GM18907 (cell line): Measurements from ENCODE around the gene RIMS3.
A peak's percentile ranks its signal among the peaks of the same experiment; 100 is the strongest.
"Not testable (repeated sequence)": the region's sequence is repeated elsewhere in the genome, so short reads cannot be mapped to it uniquely, and the experiment has no call there.

Experiments
- ATAC-seq: cut with Tn5 transposase; IDR thresholded peaks from one replicate; pipeline ENCODE4 v1.9.1; 2021; ENCODE audit warnings: mild to moderate bottlenecking, moderate library complexity; ENCODE audit not compliant: unreplicated experiment

Gene RIMS3

DNA sequence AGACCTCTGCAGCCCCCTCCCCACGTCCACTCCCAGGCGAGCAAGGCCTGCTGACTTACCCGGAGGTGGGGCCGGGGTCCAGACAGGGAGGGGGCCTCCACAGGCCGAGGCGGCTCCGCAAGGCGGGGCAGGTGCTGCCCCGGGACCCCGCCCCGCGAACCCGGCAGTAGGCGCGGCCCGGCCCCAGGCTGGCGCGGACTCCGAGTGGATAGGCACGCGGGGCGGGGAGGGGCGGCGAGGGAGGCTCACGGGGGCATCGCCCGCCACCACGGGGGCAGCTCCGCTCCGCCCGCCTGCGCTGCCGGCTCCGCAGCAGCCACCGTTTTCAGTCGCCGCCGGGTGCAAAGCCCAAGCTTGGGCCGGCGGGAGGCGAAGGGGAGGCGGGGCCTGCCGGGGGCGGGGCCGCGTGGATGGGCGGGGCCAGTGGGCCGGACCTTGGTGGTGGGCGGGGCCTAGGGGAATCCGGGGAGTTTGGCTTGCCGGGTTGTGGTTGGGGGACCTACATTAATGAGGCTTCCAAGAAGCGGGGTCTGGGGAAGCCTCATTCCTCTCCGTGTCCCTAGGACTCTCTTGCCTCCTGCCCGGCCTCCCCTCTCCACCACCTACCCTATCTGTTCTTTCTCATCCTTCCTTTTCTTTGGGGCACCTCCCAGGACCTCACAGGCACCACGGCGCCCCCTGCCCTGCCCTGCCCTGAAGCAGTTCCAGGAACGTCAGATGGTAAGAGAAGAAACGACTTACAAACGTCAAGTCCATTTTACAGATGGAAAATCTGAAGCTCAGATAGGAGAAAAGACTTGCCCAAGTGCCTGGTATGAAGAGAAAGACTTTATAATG lies at the start of gene RIMS3:
Gene RIMS3, minus strand, starts transcription at position 348 of the 837 bp plus-strand sequence. CDS start 23,757 bp downstream, outside the sequence.
- peak; percentile 64 for ATAC-seq

DNA sequence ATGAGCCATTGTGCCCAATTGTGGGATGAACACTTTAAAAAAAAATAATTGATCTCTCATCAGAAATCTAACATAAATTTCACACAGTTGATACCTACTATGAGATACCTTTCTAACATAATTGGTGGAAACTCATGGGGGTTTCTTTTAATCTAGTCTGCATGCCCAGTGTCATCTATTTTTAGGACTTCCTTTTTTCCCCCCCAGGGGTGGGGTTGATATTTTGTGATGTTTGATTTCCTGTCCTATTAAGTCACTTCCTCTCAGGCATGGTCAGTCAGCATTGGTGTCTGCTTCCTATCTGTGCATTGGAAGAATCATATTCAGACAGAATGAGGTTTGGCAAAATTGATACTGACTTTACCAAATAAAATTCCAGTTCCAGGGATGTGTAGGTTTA lies 47.5 kb upstream of the RIMS3 start:
- ATAC-seq, result no peak

DNA sequence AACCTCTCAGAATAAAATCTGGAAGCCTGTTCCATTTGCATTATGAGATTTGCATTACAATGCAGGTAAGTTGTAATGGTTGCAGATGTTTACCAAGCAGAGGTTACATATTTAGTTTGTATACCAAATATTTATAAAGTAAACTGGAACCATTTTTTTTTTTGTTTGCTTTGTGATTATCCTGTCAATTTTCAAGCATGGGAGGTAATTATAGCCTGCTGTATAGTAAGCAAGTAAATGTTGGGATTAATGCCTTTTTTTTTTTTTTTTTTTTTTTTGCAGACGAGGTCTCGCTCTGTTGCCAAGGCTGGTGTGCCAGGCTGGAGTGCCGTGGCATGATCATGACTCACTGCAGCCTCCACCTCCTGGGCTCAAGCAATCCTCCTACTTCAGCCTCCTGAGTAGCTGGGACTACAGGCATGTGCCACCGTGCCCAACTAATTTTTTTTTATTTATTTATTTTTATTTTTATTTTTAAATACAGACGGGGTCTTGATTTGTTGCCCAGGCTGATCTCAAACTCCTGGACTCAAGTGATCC lies 47.0 kb upstream of the RIMS3 start:
- ATAC-seq, result no peak

DNA sequence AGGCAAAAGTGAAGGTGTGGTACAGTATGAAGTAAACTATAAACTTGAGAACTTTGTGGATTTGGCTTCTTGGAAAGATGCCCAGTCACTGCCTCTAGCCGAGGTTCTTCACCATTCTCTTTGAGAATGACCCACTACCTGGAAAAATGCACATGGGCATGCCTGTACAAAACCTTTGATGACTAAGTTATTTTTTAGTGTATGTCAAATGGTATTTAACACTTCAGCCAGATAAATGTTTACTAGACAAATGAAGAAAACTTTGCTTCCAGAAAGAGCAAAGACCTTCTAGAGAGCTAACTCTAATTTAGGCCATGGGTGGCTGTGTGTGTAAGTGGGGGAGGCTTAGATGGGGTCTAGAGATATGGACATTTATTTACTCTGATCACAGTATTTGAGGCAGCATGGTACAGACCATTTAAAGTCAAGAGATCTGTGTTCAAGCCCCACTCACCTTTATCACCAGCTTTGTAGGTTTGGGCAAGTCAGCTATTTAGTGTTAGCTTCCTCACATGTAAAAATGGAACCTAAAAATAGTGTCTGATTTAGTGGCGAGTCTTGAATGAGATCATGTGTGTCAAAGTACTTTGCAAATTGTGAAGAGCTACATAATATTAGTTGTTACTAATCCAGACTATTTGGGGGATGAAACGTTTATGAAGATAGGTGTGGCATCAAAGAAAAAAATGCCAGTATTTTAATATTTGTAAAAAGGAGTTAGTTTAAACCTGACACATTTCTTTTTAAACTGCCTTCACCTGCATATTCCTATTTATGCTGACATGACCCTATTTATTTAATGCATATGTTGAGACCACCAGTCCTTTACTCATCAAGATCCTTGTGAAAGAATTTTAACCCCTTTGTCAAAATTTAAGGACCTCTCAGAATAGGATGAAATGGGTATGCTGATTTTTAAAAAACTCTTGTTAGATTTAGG lies 46.3 kb upstream of the RIMS3 start:
- no peak for ATAC-seq

DNA sequence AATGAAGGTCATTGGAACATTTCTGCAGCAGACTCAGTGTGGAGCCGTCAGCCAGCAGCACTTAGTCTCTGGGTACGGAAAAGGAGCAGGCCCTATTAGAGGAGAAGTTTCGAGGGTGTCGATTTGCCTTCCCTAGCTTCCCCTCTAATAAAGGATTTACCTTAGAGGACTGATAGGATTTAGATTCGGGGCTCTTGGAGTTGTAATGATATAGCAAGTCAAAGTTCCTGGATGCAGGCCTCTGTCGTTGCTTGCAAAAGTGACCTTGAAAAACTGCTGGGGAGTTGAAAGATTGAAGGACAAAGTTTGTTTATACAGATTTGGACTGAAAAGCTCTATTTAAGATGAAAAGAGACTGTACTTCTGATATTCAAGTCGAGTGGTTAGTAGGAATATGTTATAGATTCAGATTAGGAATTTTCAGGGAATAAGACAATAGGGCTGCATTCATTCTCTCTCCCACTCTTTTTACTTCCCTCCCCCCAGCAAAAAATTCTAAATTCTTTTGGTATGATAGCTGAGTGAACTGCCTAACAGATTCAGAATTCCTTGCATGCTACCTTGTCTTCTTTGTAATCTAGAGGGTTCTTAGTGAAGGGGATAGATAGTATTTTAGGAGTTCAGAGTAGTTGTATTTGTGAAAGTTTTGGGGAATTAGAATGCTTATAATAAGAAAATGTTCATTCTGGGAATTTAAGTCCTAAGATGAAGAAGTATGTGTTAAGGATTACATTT lies 45.3 kb upstream of the RIMS3 start:
- no peak for ATAC-seq

DNA sequence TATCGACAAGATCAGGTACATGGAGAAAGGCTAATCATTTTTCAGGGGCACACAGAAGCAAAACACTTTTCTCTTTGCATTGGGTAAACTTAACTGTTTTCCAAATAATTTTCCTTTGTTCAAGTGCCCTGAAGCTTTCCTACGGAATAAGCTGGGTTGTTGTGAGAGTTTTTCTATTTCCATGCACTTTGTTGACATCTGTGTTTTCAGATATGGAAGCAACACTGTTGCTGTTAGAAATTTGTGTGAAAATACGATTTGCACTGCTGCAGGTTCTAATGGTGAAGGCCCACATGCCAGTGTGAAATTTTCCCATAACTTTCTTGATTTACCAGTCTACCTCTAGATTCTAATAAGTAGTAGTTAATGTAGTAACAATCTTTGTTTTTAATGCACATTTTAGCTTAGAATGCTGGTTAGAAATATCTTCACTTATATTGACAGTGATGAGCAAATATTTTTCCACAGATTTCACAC lies 44.4 kb upstream of the RIMS3 start:
- no peak for ATAC-seq

DNA sequence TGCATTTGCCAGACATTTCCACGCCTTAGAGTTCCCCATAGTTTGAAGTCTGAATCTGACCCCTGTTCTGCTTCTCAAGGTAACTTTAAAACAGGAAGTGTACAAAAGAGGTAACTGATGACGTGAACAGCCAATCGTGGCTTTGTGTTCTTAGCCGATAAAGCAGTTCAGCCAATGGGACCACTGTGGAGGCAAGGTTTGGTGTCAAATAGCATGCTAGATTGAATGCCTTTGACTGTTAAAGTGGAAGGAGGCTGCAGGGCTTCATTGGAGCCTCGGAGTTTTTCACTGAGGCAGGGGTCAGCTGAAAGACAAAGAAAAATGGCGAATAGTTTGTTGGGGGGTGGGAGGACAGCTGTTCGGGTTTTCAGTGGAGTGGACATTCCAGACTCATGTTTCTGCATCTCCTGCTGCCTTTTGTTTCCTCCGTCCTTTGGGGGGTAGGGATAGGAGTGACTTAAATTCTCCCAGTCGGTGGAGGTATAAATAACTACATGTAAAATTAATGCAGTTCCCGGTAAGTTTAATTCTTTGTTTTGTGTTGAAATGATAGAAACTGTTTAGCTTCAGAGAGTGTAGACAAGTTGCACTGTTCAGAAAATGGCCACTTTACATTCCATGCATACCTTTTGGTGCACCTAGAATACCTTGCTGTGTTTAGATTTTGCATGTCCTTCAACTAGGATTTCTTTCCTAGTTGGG lies 43.8 kb upstream of the RIMS3 start:
- ATAC-seq, result peak; percentile 82

DNA sequence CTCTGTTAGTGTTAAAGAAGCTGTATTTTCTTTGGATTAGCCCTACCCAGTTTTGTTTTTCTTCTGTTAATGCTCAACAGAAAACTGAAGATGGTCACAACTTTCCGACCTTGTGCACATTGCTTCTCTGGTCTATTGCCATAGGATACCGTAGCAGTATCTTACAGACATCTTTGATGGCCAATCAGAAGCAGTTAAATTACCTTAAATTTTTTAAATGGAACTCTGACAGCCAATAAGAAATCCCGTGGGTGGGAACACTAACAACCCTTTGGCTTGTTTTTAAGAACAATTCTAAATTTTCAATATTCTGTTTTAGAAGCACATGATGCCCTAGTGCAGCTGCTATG lies 43.2 kb upstream of the RIMS3 start:
- peak; percentile 73 for ATAC-seq

DNA sequence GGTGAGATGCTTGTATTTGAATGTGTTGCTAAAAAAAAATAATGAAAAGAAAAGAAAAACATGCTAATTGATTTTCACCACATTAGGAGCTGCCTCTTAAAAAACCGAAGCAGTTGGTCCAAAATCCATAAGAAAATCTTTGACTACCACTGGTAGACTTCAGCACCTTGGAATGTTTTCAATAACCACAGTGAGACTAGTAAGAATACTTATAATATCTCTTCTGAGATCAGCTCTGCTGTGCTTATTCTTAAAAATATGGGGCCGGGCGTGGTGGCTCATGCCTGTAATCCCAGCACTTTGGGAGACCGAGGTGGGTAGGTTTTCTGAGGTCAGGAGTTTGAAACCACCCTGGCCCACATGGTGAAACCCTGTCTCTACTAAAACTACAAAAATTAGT lies 41.1 kb upstream of the RIMS3 start:
- no peak for ATAC-seq

DNA sequence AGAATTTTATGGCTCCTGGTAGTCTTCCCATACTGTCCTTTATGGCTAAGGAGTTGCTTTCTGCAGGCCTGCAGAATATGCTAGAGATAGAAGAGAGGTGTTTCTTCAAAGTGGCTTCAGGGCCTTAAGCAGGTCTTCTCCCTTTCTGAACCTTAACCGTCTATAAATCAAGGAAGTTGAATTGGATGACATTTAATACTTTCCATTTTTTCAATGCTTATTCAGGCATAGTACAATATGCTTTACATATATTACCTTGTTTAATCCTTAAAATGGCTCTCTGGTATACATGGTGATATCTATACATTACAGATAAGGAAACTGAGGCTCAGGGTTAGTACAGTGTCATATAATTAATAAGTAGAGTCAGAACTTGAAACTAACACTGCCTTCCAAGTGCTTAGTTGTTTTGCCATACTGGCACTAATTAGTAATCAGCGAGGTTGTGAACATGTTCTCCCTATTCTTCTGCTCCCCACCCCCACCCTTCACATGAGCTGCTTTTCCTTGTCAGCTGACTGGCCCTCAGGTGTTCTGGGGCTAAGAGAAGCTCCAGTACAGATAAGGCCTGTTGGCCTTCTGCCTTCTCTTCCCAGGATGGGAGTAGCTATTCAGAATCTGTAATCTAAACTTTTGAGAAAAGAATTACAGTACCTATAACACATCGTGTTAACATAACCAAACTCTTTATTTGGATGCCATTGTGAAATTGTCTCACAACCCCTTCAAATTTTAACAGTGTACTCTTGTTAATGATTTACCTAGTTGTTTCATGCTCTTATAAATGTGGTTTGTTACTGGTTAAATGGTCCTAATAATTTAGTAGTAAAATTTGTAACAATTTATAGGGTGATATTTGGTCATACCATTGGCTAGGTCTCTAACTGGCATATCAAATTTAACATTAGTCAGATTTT lies 39.6 kb upstream of the RIMS3 start:
- ATAC-seq, result no peak

DNA sequence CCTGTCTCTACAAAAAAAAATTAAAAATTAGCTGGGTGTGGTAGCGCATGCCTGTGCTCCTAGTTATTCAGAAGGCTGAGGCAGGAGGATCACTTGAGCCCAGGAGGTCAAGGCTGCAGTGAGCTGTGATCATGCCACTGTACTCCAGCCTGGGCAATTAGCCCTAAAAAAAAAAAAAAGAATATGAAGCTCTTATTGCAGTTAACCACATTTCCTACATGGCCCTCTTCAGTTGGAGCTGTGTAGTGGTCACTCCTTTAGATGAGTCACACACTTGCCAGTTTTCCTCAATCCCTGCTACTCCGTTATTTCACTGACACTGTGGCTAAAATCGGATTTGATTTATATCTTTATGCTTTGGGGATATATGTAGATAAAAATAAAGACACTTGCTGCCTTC lies 37.8 kb upstream of the RIMS3 start:
- no peak for ATAC-seq

DNA sequence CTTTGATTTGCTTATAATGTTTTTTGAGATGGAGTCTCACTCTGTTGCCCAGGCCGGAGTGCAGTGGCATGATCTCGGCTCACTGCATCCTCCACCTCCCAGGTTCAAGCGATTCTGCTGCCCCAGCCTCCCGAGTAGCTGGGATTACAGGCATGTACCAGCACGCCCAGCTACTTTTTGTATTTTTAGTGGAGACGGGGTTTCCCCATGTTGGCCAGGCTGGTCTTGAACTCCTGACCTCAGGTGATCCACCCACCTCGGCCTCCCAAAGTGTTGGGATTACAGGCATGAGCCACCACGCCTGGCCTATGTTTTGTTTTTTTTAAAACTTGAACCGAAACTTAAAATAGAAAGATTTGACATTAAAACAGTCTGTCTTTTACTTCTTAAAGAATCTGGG lies 37.3 kb upstream of the RIMS3 start:
- ATAC-seq, result not testable (repeated sequence)

DNA sequence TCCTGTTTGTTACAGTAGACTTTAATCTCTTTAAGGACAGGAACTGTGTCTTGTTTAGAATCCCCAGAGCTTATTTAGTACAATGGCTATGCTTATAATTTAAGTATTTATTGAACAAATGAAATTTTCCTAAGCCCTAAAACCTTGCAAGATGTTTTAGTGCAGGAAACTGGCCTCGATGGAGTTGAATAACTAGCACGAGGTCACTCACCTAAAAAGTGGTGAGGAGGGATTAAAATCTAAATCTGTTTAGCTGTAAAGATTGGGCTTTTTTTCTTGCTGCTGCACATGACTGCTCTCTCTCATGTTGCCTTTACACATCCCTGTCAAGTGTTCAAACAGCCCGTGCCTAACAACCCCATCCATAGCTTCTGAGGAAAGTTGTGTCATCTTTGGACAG lies 36.2 kb upstream of the RIMS3 start:
- ATAC-seq, result no peak

DNA sequence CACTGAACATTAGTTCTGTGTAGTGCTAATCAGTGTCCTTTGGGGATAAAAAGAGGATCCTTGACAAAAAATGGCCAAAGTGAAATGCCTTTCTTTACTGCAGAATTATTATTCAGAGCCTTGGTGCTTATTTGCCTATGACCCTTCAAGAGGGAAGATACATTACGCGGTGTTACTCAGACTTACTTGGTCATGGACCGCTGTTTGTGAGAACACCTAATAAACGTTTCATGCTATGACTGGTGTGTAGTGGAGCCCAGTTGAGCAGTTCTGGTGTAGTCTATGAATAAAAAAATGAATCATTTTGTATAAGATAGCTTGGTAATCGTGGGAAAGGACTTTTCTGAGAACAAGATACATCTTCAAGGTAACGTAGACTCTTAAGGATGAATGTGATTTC lies 34.3 kb upstream of the RIMS3 start:
- ATAC-seq, result peak; percentile 72

DNA sequence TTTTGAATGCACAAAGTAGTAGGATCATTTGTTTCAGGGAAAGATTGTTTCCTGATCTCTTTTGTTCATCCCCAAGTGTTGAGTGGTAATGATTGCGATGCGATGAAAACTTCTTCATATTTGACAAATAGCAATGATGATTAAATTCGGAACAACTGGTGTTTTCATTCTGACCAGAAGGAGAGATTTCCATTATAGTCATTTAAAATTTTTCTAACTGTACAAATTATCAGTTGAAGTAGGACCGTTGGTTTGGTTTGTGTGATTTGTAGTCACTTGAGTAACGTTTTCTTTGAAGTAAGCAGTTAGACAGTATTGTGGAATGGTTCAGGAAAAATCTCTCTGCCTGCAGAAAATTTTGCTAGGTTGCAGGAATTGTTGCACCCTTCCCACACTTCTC lies 32.0 kb upstream of the RIMS3 start:
- no peak for ATAC-seq

DNA sequence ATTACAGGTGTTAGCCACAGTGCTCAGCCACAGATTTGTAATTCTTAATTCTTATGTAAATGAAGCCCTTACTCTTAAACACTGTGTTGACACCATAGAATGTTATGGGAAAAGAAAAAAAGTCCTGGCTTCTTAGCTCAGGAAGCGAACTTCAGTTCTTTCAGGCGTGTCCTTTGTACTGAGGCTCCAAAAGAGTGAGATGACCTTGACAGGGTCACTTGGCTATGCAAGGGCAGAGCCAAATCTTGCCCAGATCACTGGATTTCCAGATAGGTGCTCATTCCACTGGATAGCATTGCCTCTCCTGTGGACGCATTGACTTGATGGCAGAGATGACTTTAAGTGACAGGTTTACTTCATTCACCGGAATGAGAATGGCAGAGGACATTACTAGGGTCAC lies 30.8 kb upstream of the RIMS3 start:
- no peak for ATAC-seq

DNA sequence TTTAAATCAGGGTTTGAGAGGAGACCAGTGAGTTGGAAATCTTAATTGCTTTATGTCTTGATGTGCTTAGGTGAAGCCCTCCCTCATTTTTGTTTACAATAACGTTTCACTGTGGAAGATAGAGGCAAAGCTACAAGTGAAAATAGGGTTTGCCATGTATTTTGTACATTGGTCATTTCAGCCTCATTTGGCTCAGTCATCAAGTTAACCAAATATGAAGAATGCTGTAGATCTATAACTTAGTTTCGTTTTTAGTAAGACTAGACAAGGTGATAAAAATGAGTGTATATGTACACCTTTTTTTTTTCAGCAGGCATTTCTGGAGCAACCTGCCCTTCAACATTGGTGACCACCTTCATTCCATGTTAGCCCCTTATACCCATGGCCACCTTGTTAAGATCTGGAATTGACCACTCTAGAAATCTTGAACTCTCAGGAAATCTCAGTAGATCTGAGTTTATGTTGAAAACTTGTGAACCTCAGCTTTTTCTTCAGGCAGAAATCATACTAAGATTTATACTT lies 28.9 kb upstream of the RIMS3 start:
- ATAC-seq, result no peak

DNA sequence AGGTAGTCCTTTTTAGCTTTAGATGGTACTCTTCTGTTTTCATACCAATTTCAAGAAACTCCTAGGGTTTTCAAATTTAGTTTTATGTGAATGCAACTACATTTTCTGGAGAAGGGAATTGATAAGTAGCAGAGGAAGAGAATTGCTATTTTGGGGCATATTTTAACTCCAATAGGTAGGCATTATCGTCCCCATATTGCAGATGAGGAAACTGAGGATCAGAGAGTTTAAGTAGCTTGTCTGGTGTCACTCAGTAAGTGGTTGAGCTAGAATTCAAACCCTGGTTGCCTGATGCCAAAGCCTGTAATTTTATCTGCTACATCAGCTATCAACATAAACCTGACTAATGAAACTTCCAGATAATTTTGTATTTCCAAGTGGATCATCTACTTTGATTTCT lies 27.9 kb upstream of the RIMS3 start:
- ATAC-seq, result no peak

DNA sequence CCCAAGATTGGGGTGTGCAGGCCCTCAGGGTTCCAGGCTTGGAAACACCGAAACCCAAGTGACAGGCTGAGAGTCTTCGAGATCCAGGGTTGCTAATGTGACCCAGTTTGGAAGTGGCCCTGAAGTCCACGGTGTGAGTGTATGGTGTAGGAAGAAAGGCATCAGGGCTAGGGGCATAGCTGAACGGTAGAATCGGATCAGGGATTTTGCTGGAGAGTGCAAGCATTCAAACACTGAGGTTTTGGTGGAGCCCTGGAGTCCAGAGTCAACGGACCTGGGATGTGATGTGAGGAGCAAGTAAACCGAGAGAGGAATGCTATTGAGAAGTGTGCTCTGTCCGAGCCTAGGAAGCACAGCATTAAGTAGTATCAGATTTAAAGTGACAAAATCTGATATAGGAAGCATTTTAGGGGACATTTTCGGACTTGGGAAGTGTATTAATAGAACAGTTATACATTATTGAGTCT lies 27.0 kb upstream of the RIMS3 start:
- ATAC-seq, result no peak
